ENCODE results near the gene ABCB11. TPM values are rescaled to one million over a fixed set of nuclear protein-coding genes. Genes with fewer than 3 reads are reported as not detected.

ABCB11 gene
- total and polyA plus RNA-seq, 2 donors (not counting 1 experiment from before 2014, with no cell fraction given): not detected

GRCh38 chr2:168939918-168940317, 91.2 kb downstream of the ABCB11 start:
- Histone ChIP-seq H3K27me3 (replicated peaks in 1 of 4; ENCODE audit: control extremely low read depth in 1 of 4, control insufficient read depth in 3 of 4, insufficient read depth in 4 of 4, low read length in 3 of 4) (no peaks in the 10 kb centered on the region), H3K9me3 (ENCODE audit: control extremely low read depth in 1 of 3, control insufficient read depth in 2 of 3, insufficient read depth in 1 of 3, low read length in 2 of 3) (no peaks in the 10 kb centered on the region), H3K27ac (ENCODE audit: low read length in 2 of 2) (no peak overlapping the region), H2AFZ (ENCODE audit: insufficient read depth, low read depth, low read length, poor library complexity, severe bottlenecking) (no peak overlapping the region), H4K20me1 (ENCODE audit: control insufficient read depth, insufficient read depth, low read length, poor library complexity, severe bottlenecking) (no peaks in the 10 kb centered on the region), H3K9ac (ENCODE audit: low read length) (no peak overlapping the region), H3K4me3 (ENCODE audit: control extremely low read depth in 1 of 5, extremely low read depth in 1 of 5, insufficient read depth in 1 of 5, low read depth in 2 of 5, low read length in 4 of 5) (no peak overlapping the region), H3K79me2 (ENCODE audit: control insufficient read depth, insufficient read depth, low read length) (no peaks in the 10 kb centered on the region), H3K36me3 (replicated peaks in 1 of 2; ENCODE audit: control extremely low read depth in 1 of 2, control insufficient read depth in 1 of 2, extremely low read depth in 1 of 2, insufficient read depth in 2 of 2, low read length in 1 of 2) (no peaks in the 10 kb centered on the region), H3K4me2 (replicated peaks; ENCODE audit: low read depth, low read length, poor library complexity, severe bottlenecking) (no peak overlapping the region), H3K4me1 (ENCODE audit: control insufficient read depth in 2 of 2, insufficient read depth in 2 of 2, low read length in 2 of 2) (no peaks in the 10 kb centered on the region)
- DNase-seq (no peak), ATAC-seq (ENCODE audit: low read depth) (no peak)
- no peaks in the 10 kb centered on the region for H3K4me1 Mint-ChIP-seq
- H3K4me3 Mint-ChIP-seq: no peak overlapping the region
- WGBS (ENCODE audit: insufficient coverage): no CpG with 5 or more reads among the region's 4 CpGs
- H3K27ac Mint-ChIP-seq: no peak overlapping the region
- no peaks in the 10 kb centered on the region for H3K9me3 Mint-ChIP-seq (ENCODE audit: insufficient read depth)
- intact Hi-C loops (cut with micrococcal nuclease): no loop called here
- ChIA-PET POLR2A (no interaction called here), CTCF (interaction anchor here (1.8 to 2.0 kb wide), 2 partner anchors 12 to 21 kb away, joined by 5 to 8 read pairs; no protein-coding TSS in a partner anchor)
- no peaks in the 10 kb centered on the region for H3K27me3 Mint-ChIP-seq
- TF ChIP-seq EZH2 (IDR thresholded peaks at IDR 0.05; ENCODE audit: borderline replicate concordance, insufficient read depth, low read depth, low read length, poor library complexity, severe bottlenecking): no peak
- TF ChIP-seq, protein P1, sequence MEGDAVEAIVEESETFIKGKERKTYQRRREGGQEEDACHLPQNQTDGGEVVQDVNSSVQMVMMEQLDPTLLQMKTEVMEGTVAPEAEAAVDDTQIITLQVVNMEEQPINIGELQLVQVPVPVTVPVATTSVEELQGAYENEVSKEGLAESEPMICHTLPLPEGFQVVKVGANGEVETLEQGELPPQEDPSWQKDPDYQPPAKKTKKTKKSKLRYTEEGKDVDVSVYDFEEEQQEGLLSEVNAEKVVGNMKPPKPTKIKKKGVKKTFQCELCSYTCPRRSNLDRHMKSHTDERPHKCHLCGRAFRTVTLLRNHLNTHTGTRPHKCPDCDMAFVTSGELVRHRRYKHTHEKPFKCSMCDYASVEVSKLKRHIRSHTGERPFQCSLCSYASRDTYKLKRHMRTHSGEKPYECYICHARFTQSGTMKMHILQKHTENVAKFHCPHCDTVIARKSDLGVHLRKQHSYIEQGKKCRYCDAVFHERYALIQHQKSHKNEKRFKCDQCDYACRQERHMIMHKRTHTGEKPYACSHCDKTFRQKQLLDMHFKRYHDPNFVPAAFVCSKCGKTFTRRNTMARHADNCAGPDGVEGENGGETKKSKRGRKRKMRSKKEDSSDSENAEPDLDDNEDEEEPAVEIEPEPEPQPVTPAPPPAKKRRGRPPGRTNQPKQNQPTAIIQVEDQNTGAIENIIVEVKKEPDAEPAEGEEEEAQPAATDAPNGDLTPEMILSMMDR (IDR thresholded peaks at IDR 0.05): no peak

DNA sequence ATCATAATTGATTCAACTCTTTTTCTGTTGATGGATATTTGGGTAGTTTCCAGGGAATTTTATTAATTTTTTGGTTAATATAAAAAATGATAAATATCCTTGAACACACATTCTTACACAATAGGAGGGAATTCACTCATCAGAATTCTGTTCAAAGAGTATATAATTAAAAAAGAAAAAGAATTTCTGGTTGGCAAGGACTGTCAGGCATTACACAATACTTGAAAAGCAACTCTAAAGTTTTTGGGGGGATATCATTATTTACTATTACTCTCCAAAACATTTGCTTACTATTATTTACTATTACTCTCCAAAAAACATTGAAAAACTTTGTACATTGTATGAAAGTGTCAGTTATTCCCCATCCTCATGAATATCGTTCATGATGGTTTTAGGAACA, 92.1 kb downstream of the ABCB11 start:
- ChIA-PET CTCF (interaction anchor here (1.8 to 2.0 kb wide), 2 partner anchors 11 to 20 kb away, joined by 5 to 8 read pairs; no protein-coding TSS in a partner anchor), POLR2A (no interaction called here)
- Mint-ChIP-seq H3K4me1 (no peaks in the 10 kb centered on the region), H3K4me3 (no peak overlapping the region), H3K27me3 (no peaks in the 10 kb centered on the region), H3K9me3 (ENCODE audit: insufficient read depth) (no peaks in the 10 kb centered on the region), H3K27ac (no peak overlapping the region)
- TF ChIP-seq EZH2 (IDR thresholded peaks at IDR 0.05; ENCODE audit: borderline replicate concordance, insufficient read depth, low read depth, low read length, poor library complexity, severe bottlenecking): no peak
- TF ChIP-seq, protein P1 (IDR thresholded peaks at IDR 0.05): no peak
- DNase-seq: no peak
- no peak for ATAC-seq (ENCODE audit: low read depth)
- H3K4me1 ChIP-seq (ENCODE audit: control insufficient read depth in 2 of 2, insufficient read depth in 2 of 2, low read length in 2 of 2): no peaks in the 10 kb centered on the region
- H3K36me3 ChIP-seq (replicated peaks in 1 of 2; ENCODE audit: control extremely low read depth in 1 of 2, control insufficient read depth in 1 of 2, extremely low read depth in 1 of 2, insufficient read depth in 2 of 2, low read length in 1 of 2): no peaks in the 10 kb centered on the region
- H3K27ac ChIP-seq (ENCODE audit: low read length in 2 of 2): no peak overlapping the region
- no peak overlapping the region for H3K4me2 ChIP-seq (replicated peaks; ENCODE audit: low read depth, low read length, poor library complexity, severe bottlenecking)
- no peaks in the 10 kb centered on the region for H3K27me3 ChIP-seq (replicated peaks in 1 of 4; ENCODE audit: control extremely low read depth in 1 of 4, control insufficient read depth in 3 of 4, insufficient read depth in 4 of 4, low read length in 3 of 4)
- no peak overlapping the region for H2AFZ ChIP-seq (ENCODE audit: insufficient read depth, low read depth, low read length, poor library complexity, severe bottlenecking)
- H3K9me3 ChIP-seq (ENCODE audit: control extremely low read depth in 1 of 3, control insufficient read depth in 2 of 3, insufficient read depth in 1 of 3, low read length in 2 of 3): no peaks in the 10 kb centered on the region
- no CpG with 5 or more reads among the region's 1 CpG for WGBS (ENCODE audit: insufficient coverage)
- no peaks in the 10 kb centered on the region for H3K79me2 ChIP-seq (ENCODE audit: control insufficient read depth, insufficient read depth, low read length)
- intact Hi-C loops (cut with micrococcal nuclease): no loop called here
- H3K9ac ChIP-seq (ENCODE audit: low read length): no peak overlapping the region
- no peaks in the 10 kb centered on the region for H4K20me1 ChIP-seq (ENCODE audit: control insufficient read depth, insufficient read depth, low read length, poor library complexity, severe bottlenecking)
- no peak overlapping the region for H3K4me3 ChIP-seq (ENCODE audit: control extremely low read depth in 1 of 5, extremely low read depth in 1 of 5, insufficient read depth in 1 of 5, low read depth in 2 of 5, low read length in 4 of 5)
